Measurements from ENCODE around the gene SLC22A7.

SLC22A7 gene

GRCh38 chr6:43275801-43276576 is 22.1 kb upstream of the SLC22A7 start:
- H3K27me3 ChIP-seq (ENCODE audit: low read depth, low read length) = peaks cover 15% of the 10 kb centered on the region; the same call in 1 of the 2 replicates
- peaks cover 20% of the 10 kb centered on the region for H3K4me1 ChIP-seq (ENCODE audit: low read length)
- H3K4me2 ChIP-seq (ENCODE audit: low read length) = peak overlapping the region; percentile 74
- H3K36me3 ChIP-seq (replicated peaks; ENCODE audit: low read depth, low read length) = no peaks in the 10 kb centered on the region
- no peaks in the 10 kb centered on the region for H3K79me2 ChIP-seq (ENCODE audit: low read length)
- no peak overlapping the region for H3K27ac ChIP-seq (ENCODE audit: low read length)
- TF ChIP-seq EZH2phosphoT487 (IDR thresholded peaks at IDR 0.05; ENCODE audit: low read depth) (no peak), CTCF (IDR thresholded peaks at IDR 0.05; ENCODE audit: low read depth, low read length) (no peak)
- peak overlapping the region; percentile 9 for H3K9ac ChIP-seq (ENCODE audit: low read length)
- no peaks in the 10 kb centered on the region for H4K20me1 ChIP-seq (ENCODE audit: insufficient read depth, low read length)
- H3K9me3 ChIP-seq (ENCODE audit: insufficient read depth, low read length) = no peaks in the 10 kb centered on the region
- H3K4me3 ChIP-seq (ENCODE audit: low read length) = peak overlapping the region; percentile 69
- H2AFZ ChIP-seq (ENCODE audit: low read depth, low read length) = peak overlapping the region; percentile 51

GRCh38 chr6:43276577-43277305 is 21.3 kb upstream of the SLC22A7 start:
- peaks cover 12% of the 10 kb centered on the region for H3K4me1 ChIP-seq (ENCODE audit: low read length)
- H3K4me3 ChIP-seq (ENCODE audit: low read length) = peak overlapping the region; percentile 69

GRCh38 chr6:43277306-43277642 is 20.8 kb upstream of the SLC22A7 start:
- no peak for TF ChIP-seq CTCF (IDR thresholded peaks at IDR 0.05; ENCODE audit: low read depth, low read length)
- no peak for TF ChIP-seq EZH2phosphoT487 (IDR thresholded peaks at IDR 0.05; ENCODE audit: low read depth)
- Histone ChIP-seq H3K4me2 (ENCODE audit: low read length) (no peak overlapping the region), H3K4me1 (ENCODE audit: low read length) (peaks cover 9% of the 10 kb centered on the region), H3K9ac (ENCODE audit: low read length) (no peak overlapping the region), H3K9me3 (ENCODE audit: insufficient read depth, low read length) (no peaks in the 10 kb centered on the region), H3K4me3 (ENCODE audit: low read length) (no peak overlapping the region), H2AFZ (ENCODE audit: low read depth, low read length) (no peak overlapping the region), H3K79me2 (ENCODE audit: low read length) (no peaks in the 10 kb centered on the region), H3K36me3 (replicated peaks; ENCODE audit: low read depth, low read length) (no peaks in the 10 kb centered on the region), H3K27ac (ENCODE audit: low read length) (no peak overlapping the region), H3K27me3 (ENCODE audit: low read depth, low read length) (peaks cover 20% of the 10 kb centered on the region; the same call in 1 of the 2 replicates), H4K20me1 (ENCODE audit: insufficient read depth, low read length) (no peaks in the 10 kb centered on the region)

More at GRCh38 chr6:43276577-43277305, 21.3 kb upstream of the SLC22A7 start:
- Histone ChIP-seq H3K79me2 (ENCODE audit: low read length) (no peaks in the 10 kb centered on the region), H3K9me3 (ENCODE audit: insufficient read depth, low read length) (no peaks in the 10 kb centered on the region), H2AFZ (ENCODE audit: low read depth, low read length) (no peak overlapping the region), H3K36me3 (replicated peaks; ENCODE audit: low read depth, low read length) (no peaks in the 10 kb centered on the region), H4K20me1 (ENCODE audit: insufficient read depth, low read length) (no peaks in the 10 kb centered on the region), H3K27ac (ENCODE audit: low read length) (no peak overlapping the region), H3K9ac (ENCODE audit: low read length) (peak overlapping the region; percentile 9; the same call in 1 of the 2 replicates), H3K4me2 (ENCODE audit: low read length) (peak overlapping the region; percentile 74), H3K27me3 (ENCODE audit: low read depth, low read length) (peaks cover 15% of the 10 kb centered on the region; the same call in 1 of the 2 replicates)
- TF ChIP-seq EZH2phosphoT487 (IDR thresholded peaks at IDR 0.05; ENCODE audit: low read depth) (no peak), CTCF (IDR thresholded peaks at IDR 0.05; ENCODE audit: low read depth, low read length) (no peak)

Measured in OCI-LY3 (cell line).